HG03064 (cell line): ENCODE results near the gene TMEM134.
"Not testable (repeated sequence)": the region's sequence is repeated elsewhere in the genome, so short reads cannot be mapped to it uniquely, and the experiment has no call there.

Source experiments
- ATAC-seq: cut with Tn5 transposase; IDR thresholded peaks from one replicate; pipeline ENCODE4 v1.9.1; 2021; ENCODE audit warnings: low read depth; ENCODE audit not compliant: unreplicated experiment

Gene TMEM134

DNA sequence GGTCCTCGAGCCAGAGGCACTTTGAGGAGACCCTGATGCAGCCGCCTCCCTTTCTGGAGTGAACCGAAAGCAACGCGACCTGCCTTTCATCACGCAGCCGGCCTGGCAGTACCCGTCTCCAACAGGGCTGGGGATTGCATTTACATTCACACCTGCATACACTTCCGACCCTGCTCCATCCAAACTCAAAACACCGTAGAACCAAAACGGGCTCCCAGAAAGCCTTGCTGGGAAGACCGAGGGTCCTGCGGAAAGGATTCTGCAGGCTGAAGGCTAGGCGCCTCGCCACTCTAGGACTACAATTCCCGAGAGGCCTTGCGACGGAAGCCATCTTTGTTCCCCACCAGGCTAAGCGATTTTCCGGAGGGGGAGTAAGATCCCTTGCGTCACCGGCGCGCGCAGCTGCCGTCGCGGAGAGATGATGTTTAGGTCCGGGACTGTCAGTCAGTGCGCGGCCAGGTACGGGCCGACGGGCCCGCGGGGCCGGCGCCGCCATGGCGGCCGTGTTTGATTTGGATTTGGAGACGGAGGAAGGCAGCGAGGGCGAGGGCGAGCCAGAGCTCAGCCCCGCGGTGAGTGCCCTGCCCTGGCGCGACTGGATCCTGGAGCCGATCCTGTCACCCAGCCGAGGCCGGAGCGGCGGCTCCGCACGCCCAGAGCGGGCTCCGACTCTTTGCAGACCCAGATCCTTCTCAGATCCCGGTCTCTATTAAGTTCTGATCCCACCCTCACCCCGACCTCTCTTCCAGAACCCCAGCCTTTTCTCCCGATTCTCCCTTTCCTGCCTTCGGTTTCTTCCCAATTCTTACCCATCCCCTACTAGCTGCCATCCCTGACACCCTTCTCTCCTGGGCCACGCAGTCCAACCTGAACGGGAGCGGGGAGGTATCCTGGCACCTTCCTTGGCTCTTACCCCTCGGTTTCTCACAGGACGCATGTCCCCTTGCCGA lies 40.7 kb downstream of the TMEM134 start, which contains the start of gene RPS6KB2:
TSS of gene RPS6KB2 (plus strand) at position 443 of the 950 bp plus-strand sequence. CDS start at position 495, 52 bp downstream.
- peak; percentile 53 for ATAC-seq

DNA sequence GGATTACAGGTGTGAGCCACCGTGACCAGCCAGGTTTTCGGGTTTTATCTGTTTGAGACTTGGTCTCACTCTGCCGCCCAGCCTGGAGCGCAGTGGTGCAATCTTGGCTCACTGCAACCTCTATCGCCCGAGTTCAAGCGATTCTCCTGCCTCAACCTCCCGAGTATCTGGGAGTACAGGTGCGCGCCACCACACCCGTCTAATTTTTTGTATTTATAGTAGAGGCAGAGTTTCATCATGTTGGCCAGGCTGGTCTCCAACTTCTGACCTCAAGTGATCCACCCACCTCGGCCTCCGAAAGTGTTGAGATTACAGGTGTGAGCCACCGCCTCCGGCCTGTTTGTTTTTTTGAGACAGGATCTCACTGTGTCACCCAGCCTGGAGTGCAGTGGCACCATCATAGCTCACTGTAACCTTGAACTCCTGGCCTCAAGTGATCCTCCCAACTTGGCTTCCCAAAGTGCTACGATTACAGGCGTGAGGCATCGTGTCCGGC lies 41.6 kb downstream of the TMEM134 start:
- not testable (repeated sequence) for ATAC-seq

DNA sequence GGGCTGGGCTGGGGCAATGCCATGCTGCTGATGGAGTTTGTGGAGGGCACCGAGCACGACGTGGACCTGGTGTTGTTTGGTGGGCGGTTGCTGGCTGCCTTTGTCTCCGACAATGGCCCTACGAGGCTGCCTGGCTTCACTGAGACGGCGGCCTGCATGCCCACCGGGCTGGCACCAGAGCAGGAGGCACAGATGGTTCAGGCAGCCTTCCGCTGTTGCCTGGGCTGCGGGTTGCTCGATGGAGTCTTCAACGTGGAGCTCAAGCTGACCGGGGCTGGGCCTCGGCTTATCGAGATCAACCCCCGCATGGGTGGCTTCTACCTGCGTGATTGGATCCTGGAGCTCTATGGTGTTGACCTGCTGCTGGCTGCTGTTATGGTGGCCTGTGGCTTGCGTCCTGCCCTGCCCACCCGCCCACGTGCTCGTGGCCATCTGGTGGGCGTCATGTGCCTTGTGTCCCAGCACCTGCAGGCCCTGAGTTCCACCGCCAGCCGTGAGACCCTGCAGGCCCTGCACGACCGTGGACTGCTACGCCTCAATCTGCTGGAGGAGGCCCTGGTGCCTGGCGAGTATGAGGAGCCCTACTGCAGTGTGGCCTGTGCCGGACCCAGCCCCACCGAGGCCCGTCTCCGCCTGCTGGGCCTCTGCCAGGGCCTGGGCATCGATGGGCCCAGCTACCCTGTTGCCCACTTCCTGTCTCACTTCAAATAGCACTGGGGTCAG lies 45.0 kb downstream of the TMEM134 start:
- ATAC-seq = no peak

DNA sequence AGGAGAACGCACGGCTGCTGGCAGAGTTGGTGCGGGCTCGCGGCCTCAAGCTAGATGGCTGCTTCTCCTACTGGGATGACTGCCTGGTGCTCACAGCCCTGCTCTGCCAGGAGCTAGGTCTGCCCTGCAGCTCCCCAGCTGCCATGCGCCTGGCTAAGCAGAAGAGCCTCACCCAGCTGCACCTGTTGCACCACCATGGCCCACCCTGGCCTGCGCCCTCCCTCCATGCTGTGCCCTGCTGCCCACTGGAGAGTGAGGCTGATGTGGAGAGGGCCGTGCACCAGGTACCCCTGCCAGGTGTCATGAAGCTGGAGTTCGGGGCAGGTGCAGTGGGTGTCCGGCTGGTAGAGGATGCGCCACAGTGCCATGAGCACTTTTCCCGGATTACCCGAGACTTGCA lies 45.6 kb downstream of the TMEM134 start:
- ATAC-seq = no peak

DNA sequence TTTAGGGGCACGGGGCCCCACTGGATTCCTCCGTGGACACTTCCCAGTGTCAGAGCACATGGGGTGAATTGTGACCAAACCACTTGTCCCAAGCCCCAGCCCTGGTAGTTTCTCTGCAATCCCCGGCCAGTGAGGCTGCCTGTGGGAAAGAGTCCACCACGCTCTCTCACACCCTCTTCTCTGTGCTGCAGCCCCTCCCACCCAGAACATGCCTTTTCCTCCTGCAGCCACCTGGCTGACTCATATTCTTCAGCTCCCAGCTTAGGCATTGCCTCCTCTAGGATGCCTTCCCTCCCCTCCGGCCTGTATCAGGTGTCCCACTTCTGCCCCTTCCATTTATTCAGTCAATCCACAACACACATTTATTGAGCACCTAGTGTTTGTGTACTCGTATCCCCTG lies 46.2 kb downstream of the TMEM134 start:
- no peak for ATAC-seq

DNA sequence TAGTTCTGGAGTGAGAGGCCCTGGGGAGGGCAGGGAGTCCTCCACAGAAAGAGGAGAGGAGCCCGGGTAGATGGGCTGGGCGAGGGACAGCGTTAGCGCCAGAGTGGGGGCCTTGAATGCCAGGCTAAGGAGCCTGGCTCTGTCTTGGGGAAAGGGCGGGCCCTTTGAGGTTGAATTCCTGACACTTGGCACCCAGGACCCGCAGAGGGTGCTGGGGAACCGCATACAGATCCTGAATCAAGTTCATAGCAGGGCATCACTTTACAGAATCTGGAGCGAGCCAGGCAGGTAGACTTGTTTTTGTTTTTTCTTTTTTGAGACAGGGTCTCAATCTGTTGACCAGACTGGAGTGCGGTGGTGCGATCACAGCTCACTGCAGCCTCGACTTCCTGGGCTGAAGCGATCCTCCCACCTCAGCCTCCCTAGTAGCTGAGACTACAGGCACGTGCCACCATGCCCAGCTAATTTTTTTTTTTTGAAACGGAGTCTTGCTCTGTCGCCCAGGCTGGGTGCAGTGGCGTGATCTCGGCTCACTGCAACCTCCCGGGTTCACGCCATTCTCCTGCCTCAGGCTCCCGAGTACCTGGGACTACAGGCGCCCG lies 47.5 kb downstream of the TMEM134 start:
- no peak for ATAC-seq

DNA sequence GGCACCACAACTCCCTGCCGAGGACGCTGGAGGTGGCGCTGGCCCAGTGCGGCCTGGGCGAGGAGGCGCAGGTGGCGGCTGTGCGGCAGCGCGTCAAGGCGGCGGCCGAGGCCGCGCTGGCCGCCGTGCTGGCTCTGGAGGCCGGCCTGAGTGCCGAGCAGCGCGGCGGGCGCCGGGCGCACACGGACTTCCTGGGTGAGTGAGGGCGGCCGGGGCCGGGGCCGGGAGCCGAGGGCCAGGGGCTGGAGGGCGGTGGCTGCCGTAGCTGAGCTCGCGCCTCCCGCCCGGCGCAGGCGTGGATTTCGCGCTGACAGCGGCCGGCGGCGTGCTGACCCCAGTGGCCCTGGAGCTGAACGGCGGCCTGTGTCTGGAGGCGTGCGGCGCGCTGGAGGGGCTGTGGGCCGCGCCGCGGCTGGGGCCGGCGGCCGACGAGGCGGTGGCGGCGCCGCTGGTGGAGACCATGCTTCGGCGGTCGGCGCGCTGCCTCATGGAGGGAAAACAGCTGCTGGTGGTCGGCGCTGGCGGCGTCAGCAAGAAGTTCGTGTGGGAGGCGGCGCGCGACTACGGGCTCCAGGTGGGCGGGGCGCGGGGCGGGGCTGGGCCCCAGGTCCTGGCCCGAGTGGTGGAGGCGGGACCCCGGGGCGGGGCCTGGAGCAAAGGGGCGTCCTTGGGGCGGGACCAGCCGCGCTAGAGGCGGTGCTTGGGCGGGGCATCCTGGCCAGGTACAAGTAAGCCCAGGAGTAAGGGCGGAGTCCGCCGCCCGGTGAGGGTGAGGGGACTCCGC lies 48.2 kb downstream of the TMEM134 start:
- ATAC-seq = peak; percentile 83

DNA sequence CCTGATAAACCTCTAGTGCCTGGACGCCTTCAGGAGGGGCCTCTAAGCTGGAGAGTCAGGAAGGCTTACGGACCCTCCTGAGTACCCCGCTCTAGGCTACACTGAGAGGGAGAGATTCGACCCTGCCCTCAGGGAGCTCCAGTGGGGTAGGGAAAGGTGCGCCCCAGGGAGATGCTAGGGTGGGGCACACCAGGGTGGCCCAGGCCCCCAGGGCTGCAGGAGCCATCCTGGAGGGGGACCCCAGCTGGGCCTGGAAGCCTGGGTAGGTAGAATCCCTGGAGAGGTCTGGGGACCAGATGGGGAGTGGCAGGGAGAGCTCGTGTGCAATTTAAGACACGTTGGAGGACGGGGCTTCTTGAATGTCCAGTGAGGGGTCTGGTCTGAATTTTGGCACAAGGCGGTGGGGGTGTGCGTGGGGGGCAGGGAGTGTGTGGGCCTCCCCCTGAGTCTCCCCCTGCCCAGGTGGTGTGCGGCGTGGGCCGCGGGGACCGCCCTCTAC lies 48.9 kb downstream of the TMEM134 start:
- ATAC-seq = no peak

DNA sequence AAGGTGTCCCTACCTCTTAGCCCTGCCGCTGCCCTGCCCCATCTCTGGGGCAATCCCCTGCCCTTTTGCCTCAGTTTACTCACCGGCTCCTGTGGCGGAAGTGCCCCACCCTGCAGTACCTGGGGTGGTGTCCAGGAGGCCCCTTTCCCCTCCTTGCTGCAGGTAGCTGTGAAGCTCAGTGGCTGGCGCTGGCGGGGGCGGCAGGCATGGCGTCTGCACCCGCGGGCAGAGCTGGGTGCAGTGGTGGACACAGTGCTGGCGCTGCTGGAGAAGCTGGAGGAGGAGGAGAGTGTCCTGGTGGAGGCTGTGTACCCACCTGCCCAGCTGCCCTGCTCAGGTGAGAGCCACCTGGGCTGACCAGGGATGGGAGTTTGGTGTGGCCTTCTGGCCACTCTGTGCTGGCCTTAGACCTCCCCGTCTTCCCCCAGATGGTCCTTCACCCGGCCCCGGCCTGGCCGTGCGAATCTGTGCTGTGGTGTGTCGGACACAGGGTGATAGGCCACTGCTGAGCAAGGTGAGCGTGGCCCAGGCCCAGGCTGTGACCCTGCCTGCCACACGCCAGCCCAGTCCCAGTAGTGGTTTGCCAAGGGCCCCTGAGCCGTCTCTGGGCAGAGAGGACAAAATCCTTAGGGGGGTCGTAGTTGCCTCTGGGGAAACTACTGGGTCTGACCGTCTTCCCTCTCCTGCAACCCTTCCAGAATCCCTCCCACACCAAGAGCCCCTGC lies 49.6 kb downstream of the TMEM134 start:
- ATAC-seq = no peak

DNA sequence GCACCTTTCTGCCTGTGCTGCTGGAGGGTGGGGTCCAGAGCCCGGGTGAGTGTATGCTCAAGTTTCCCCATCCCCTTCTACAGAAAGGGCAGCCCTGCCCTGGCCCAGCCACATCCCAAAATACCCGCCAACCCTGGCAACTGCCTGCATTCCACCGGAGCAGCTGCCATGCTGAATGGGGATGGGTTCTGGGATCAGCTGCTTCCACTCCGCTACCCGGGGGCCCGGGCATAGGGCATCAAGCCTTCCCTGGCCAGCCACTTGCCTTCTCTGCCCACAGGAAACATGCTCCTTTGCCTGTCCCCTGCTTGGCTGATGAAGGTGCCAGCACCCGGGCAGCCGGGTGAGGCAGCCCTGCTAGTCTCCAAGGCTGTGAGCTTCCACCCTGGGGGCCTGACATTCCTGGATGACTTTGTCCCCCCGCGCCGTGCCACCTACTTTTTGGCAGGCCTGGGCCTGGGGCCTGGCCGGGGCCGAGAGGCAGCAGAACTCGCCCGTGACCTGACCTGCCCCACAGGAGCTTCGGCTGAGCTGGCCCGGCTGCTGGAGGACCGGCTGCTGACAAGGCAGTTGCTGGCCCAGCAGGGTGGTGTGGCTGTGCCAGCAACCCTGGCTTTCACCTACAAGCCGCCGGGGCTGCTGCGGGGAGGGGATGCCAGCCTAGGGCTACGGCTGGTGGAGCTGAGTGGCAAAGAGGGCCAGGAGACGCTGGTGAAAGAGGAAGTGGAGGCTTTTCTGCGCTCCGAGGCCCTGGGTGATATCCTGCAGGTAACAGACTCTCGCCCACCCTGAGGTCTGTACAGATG lies 50.4 kb downstream of the TMEM134 start:
- no peak for ATAC-seq

DNA sequence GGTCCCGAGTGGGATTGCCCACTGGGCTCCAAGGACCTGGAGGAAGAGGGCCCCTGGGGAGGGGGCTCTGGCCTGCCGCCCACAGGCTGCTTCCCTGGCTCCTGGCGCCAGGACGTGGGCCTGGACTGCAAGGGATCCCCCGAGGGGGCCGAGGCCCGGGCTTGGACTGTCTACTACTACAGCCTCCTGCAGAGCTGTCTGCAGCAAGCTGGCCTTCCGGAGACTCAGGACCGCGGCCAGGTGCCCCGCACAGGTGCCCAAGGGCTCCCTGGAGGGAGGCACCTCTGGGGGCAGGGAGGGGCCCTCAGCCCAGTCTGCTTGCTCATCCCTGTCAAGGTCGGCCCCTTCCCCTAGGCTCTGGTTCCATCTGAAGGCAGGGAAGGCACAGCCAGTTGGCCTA lies 51.6 kb downstream of the TMEM134 start:
- no peak for ATAC-seq

DNA sequence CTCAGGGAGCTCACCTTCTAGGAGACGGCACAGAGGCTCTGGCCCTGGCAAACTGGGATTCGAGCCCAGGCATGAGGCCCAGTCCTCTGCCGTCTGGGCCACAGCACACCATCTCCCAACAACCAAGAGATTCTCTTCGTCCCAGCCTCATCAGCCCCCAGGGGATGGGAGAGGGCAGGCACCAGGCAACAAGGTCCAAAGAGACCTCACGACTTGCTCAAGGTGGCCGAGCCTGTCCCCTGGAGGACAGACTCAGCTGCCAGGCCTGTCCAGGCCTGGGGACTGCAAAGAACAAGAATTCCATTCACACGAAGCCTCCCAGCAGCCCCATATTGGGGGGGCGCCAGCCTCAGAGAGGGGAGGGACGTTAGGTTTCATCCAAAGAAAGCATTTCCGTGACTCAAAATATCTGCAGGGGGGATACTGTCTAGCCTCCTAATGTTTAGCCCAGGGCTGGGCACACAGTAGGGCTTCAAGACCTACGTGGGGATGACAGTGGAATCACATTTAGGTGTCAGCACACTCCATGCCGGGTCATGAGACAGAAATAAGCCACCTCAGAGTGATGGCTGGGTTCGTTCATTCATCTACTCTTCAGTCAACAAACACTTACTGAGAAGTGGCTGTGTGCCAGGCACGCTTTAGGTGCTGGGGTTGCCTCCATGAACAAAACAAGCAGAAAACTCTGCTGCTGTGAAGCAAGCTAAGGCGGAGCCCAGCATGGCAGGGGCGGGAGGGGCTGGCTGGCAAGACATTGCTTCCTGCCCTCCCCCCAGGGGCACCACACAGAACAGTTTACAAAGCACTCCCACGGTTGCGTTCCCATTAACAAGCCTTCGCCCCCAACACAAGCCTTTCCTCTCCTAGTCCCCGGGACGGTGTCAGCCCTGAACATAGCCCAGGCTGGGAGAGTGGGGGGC lies 52.4 kb downstream of the TMEM134 start:
- no peak for ATAC-seq

DNA sequence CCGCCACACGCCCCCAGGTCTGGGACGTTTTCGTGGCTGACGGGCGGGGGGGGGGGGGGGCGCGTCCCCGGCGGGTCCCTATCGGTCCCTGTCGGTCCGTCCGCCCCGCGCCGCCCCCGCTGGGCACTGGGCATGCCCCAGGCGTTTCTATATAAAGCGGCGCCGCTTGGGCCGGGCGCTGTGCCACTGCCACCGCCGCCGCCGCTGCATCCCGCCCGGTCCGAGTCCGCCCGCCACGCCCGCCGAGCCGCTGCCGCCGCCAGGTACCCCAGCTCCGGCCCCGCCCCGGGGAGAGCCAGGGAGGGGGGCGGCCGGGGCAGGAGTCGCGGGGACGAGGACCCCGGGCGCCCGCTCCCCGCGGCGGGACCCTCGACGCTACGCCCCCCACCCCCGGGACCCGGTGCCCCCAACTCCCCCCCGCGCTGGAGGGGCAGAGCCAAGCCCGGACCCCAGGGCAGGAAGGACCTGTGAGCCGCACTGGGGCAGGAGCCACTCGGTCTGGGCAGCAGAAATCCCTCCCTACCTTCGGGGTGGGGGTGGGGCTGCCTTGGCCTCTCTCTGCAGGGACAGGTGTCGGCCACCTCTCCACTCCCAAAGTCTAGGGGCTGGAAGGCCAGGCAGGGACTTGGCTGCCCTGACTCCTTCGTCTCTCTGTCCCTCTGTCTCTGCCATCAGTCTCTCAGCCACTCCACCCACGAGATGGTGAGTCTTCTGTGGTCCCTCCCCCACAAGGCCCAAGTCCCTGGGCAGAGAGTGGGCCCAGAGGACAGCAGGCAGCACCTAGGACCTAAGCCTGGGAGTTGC lies 53.3 kb downstream of the TMEM134 start, which contains the start of gene CARNS1:
TSS of gene CARNS1 (plus strand) at position 178 of the 804 bp plus-strand sequence. CDS start at position 700, 522 bp downstream.
- no peak for ATAC-seq

DNA sequence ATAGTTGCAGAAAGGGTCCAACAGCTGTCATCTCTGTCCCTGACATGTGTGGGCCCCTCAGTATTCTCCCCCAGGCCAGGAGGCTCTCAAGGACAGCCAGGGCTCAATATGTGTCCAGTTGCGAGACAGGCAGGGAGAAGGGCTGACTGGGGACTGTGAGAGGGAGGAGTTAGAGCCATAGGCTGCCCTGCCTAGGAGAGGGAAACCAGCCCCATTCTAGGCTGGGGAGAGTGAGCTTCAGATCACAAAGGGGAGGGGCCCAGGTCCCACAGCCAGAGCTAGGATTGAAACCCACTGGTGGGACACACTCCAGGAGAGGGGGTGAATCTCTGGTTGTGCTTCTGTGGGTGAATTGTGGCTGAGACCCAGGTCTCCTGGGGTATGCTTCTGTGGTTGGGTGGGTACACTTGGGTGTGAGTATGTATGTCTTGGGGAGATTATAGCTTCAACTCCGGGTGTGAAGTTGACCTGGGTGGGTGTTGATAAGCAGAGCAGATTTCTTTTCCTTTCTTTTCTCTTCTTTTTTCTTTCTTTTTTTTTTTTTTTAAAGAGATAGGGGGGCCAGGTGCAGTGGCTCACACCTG lies 55.7 kb downstream of the TMEM134 start:
- ATAC-seq = no peak

DNA sequence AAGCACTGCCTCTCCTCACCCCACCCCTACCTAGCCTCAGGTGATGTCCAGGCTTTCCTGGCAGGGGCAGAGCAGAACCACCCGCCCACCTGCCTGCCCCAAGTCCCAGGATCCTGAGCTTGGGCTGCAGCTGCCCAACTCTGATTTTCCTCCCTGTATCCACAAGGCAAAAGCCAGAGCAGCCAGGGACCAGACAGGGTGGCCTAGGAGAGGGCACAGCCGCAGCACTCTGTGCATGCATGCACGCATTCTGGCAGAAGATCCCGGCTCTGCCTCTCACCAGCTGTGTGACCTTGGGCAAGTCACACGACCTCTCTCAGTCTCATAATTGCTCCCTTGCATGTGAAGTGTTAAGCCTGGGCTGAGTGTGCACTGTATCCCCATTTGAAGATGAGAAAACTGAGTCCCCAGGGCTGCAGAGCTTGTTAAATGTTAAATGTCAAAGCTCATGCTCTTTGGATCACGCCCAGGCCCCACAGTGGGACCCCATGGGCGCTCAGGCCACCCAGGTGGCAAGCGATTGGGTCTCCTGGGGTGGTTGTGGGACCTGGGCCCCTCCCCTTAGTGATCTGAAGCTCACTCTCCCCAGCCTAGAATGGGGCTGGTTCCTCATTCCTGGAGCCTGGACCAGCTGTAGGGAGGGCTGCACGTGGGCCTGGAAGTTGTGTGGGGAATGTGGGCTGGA lies 56.4 kb downstream of the TMEM134 start:
- no peak for ATAC-seq

DNA sequence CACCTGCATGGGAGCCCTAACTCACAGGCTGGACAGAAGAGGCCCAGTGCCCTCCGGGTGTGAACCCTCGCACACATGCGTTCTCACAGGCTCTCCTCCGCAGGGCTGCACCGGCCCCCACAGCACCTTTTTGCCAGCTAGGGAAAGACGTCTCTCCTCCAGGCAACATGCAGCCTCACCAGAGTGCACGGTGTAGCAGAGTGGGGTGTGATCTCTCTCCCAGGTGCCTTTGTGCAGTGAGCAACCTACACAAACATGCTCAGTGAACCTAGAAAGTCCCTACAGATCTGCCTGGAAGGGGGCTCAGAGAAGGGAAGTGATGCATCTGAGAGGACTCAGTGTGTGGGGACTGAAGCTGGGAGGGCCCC lies 57.3 kb downstream of the TMEM134 start:
- no peak for ATAC-seq
